GM15510 (cell line): Measurements from ENCODE around the gene GRM7.

Source experiments
- POLR2A ChIP-seq: IDR thresholded peaks from 3 replicates; pipeline ENCODE4 v1.6.1; 2011; ENCODE audit warnings: borderline replicate concordance; ENCODE audit not compliant: insufficient read length; ENCODE audit errors: extremely low read depth

The GRM7 gene

GRCh38 chr3:7615043-7615442, 754.1 kb downstream of the GRM7 start:
- TF ChIP-seq POLR2A, result no peak

GRCh38 chr3:7618606-7619005, 757.7 kb downstream of the GRM7 start:
- no peak for TF ChIP-seq POLR2A

- no peak for TF ChIP-seq POLR2A
Measured at GRCh38 chr3:7620401-7620800, 759.5 kb downstream of the GRM7 start.

- no peak for TF ChIP-seq POLR2A
Measured at GRCh38 chr3:7621046-7621630, 760.2 kb downstream of the GRM7 start.

- no peak for TF ChIP-seq POLR2A
Measured at GRCh38 chr3:7621651-7622050, 760.7 kb downstream of the GRM7 start.

GRCh38 chr3:7625021-7625420, 764.1 kb downstream of the GRM7 start:
- TF ChIP-seq POLR2A, result no peak

- no peak for TF ChIP-seq POLR2A
Measured at GRCh38 chr3:7630351-7630911, 769.5 kb downstream of the GRM7 start.

- TF ChIP-seq POLR2A, result no peak
Measured at GRCh38 chr3:7630925-7631324, 770.0 kb downstream of the GRM7 start.

GRCh38 chr3:7632305-7632704, 771.4 kb downstream of the GRM7 start:
- no peak for TF ChIP-seq POLR2A

GRCh38 chr3:7637694-7638093, 776.8 kb downstream of the GRM7 start:
- no peak for TF ChIP-seq POLR2A

GRCh38 chr3:7638103-7638502, 777.2 kb downstream of the GRM7 start:
- no peak for TF ChIP-seq POLR2A

- no peak for TF ChIP-seq POLR2A
Measured at GRCh38 chr3:7640787-7641186, 779.9 kb downstream of the GRM7 start.

- no peak for TF ChIP-seq POLR2A
Measured at GRCh38 chr3:7646851-7647250, 785.9 kb downstream of the GRM7 start.

- TF ChIP-seq POLR2A, result no peak
Measured at GRCh38 chr3:7650466-7650865, 789.6 kb downstream of the GRM7 start.

- TF ChIP-seq POLR2A, result no peak
Measured at GRCh38 chr3:7651274-7651673, 790.4 kb downstream of the GRM7 start.

- TF ChIP-seq POLR2A, result no peak
Measured at GRCh38 chr3:7657214-7658112, 796.5 kb downstream of the GRM7 start.
